Mesenchymal stem cell (in vitro differentiated cells and primary cell): ENCODE measurements around the gene PRKG1.
A peak's percentile ranks its signal among the peaks of the same experiment; 100 is the strongest.

Experiments
- DNase-seq: peaks from one replicate; pipeline ENCODE4 v3.0.0-alpha.2; 2013
- H2AFZ ChIP-seq: one replicate; pipeline ENCODE4 v1.6.1; 2013; ENCODE audit warnings: low read depth, mild to moderate bottlenecking, control low read depth, inconsistent platforms, low read length, moderate library complexity
- H2AK5ac ChIP-seq: 2 replicates; pipeline ENCODE4 v1.6.1; 2013; ENCODE audit warnings: low read length, moderate library complexity, mild to moderate bottlenecking, inconsistent platforms; ENCODE audit not compliant: severe bottlenecking
- H2BK120ac ChIP-seq: one replicate; pipeline ENCODE4 v1.6.1; 2013; ENCODE audit warnings: low read depth, mild to moderate bottlenecking, inconsistent platforms, low read length, moderate library complexity
- H2BK12ac ChIP-seq, 2 experiments: one replicate each; pipeline ENCODE4 v1.6.1; 2013; ENCODE audit warnings: inconsistent platforms in 2 of 2, low read length in 2 of 2, mild to moderate bottlenecking in 2 of 2, moderate library complexity in 2 of 2, control low read depth in 1 of 2
- H2BK15ac ChIP-seq: one replicate; pipeline ENCODE4 v1.6.1; 2013; ENCODE audit warnings: mild to moderate bottlenecking, low read depth, inconsistent platforms; ENCODE audit not compliant: poor library complexity, severe bottlenecking
- H2BK5ac ChIP-seq: 2 replicates; pipeline ENCODE4 v1.6.1; 2013; ENCODE audit warnings: low read depth, mild to moderate bottlenecking, low read length, control low read depth, inconsistent platforms; ENCODE audit not compliant: poor library complexity, severe bottlenecking
- H3K14ac ChIP-seq, 2 experiments: one replicate each; pipeline ENCODE4 v1.6.1; 2013; ENCODE audit warnings: inconsistent platforms in 2 of 2, low read length in 2 of 2, control low read depth in 1 of 2, mild to moderate bottlenecking in 1 of 2, moderate library complexity in 1 of 2
- H3K18ac ChIP-seq, 2 experiments: one replicate each; pipeline ENCODE4 v1.6.1; 2013; ENCODE audit warnings: inconsistent platforms in 2 of 2, low read length in 2 of 2, control low read depth in 1 of 2, low read depth in 1 of 2, mild to moderate bottlenecking in 1 of 2
- H3K23ac ChIP-seq, 2 experiments: one replicate each; pipeline ENCODE4 v1.6.1; 2013; ENCODE audit warnings: inconsistent platforms in 2 of 2, low read length in 2 of 2, mild to moderate bottlenecking in 2 of 2, moderate library complexity in 2 of 2, control low read depth in 1 of 2
- H3K27ac ChIP-seq: 2 replicates; pipeline ENCODE4 v1.5.1; 2013; ENCODE audit warnings: mild to moderate bottlenecking, moderate library complexity, low read length, control low read depth, inconsistent platforms; ENCODE audit not compliant: poor library complexity, severe bottlenecking
- H3K27me3 ChIP-seq, 2 experiments: 2 replicates each; pipeline versions ENCODE4 v1.6.1 to v1.7.0; 2013; ENCODE audit warnings: low read length in 2 of 2, mild to moderate bottlenecking in 2 of 2, moderate library complexity in 2 of 2, control low read depth in 1 of 2, inconsistent platforms in 1 of 2; ENCODE audit not compliant: control insufficient read depth in 1 of 2, insufficient read depth in 1 of 2
- H3K36me3 ChIP-seq, 2 experiments: 2 replicates each; pipeline versions ENCODE4 v1.6.1 to v1.7.0; 2013; ENCODE audit warnings: low read length in 2 of 2, control low read depth in 1 of 2, inconsistent platforms in 1 of 2, low read depth in 1 of 2, mild to moderate bottlenecking in 1 of 2; ENCODE audit not compliant: insufficient read depth in 2 of 2, control insufficient read depth in 1 of 2
- H3K4ac ChIP-seq, 2 experiments: one replicate each; pipeline ENCODE4 v1.6.1; 2013; ENCODE audit warnings: inconsistent platforms in 2 of 2, low read length in 2 of 2, mild to moderate bottlenecking in 2 of 2, moderate library complexity in 2 of 2, control low read depth in 1 of 2, low read depth in 1 of 2
- H3K4me1 ChIP-seq: 2 replicates; pipeline ENCODE4 v1.6.1; 2013; ENCODE audit warnings: low read depth, low read length, control low read depth; ENCODE audit not compliant: control insufficient read depth, insufficient read depth
- H3K4me2 ChIP-seq: 2 replicates; pipeline ENCODE4 v1.6.1; 2013; ENCODE audit warnings: low read length, mild to moderate bottlenecking, inconsistent platforms; ENCODE audit not compliant: poor library complexity, severe bottlenecking
- H3K4me3 ChIP-seq, 2 experiments: 2 replicates each; pipeline versions ENCODE4 v1.5.1 to v1.7.0; 2013; ENCODE audit warnings: low read length in 2 of 2, mild to moderate bottlenecking in 2 of 2, control low read depth in 1 of 2, low read depth in 1 of 2; ENCODE audit not compliant: insufficient read depth in 1 of 2
- H3K79me1 ChIP-seq: replicated peaks from 2 replicates; pipeline ENCODE4 v1.6.1; 2013; ENCODE audit warnings: mild to moderate bottlenecking, control low read depth, low read length, inconsistent platforms; ENCODE audit not compliant: poor library complexity, severe bottlenecking
- H3K9ac ChIP-seq: 2 replicates; pipeline ENCODE4 v1.7.0; 2013; ENCODE audit warnings: mild to moderate bottlenecking, low read length, moderate library complexity
- H3K9me3 ChIP-seq: 2 replicates; pipeline ENCODE4 v1.7.0; 2013; ENCODE audit warnings: mild to moderate bottlenecking, low read length; ENCODE audit not compliant: control insufficient read depth
- H4K8ac ChIP-seq: one replicate; pipeline ENCODE4 v1.6.1; 2013; ENCODE audit warnings: inconsistent platforms, mild to moderate bottlenecking, low read length, moderate library complexity
- H4K91ac ChIP-seq: one replicate; pipeline ENCODE4 v1.6.1; 2013; ENCODE audit warnings: mild to moderate bottlenecking, low read length, inconsistent platforms
- WGBS: methylation state at CpG from one replicate; pipeline ENCODE4 v1.1.7; 2013; ENCODE audit warnings: mixed read lengths; 5-methylcytosine and 5-hydroxymethylcytosine counted together

The PRKG1 gene

DNA sequence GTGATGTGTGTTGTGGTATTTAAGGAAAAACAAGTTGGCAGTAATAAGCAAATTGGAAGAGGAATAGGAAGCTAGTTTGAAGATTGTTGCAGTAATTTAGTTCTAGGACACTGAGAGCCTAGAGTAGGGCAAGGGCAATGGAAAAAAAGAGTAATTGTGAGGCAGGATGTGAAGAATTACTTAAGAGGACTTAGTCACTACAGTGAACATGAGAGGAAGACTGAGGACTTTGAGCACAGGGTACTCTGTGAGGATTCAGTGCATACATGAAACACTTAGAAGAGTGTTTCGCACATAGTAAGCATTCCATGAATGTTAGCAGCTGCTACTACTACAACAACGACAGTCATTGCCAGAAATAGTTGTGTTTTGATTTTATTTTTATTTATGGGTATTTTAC lies 1208.9 kb downstream of the PRKG1 start:
- H2BK120ac ChIP-seq: no peak overlapping the region
- no peak overlapping the region for H3K4ac ChIP-seq
- no peak overlapping the region for H4K8ac ChIP-seq
- no peak overlapping the region for H3K23ac ChIP-seq
- no peaks in the 10 kb centered on the region for H3K4me1 ChIP-seq
- no peak overlapping the region for H3K4me2 ChIP-seq
- no peak overlapping the region for H3K4me3 ChIP-seq
- H3K18ac ChIP-seq: no peak overlapping the region
- no peak overlapping the region for H3K14ac ChIP-seq
- peak; percentile 55 for DNase-seq
- no peak overlapping the region for H2BK15ac ChIP-seq
- 48% methylated on average over 2 of the region's 2 CpGs for WGBS
- H3K79me1 ChIP-seq: no peaks in the 10 kb centered on the region
- H2BK5ac ChIP-seq: no peak overlapping the region
- H3K36me3 ChIP-seq: peaks cover 0 to 37% of the 10 kb centered on the region in 2 experiments
- H2AK5ac ChIP-seq: no peak overlapping the region
- H3K27me3 ChIP-seq: no peaks in the 10 kb centered on the region
- H2AFZ ChIP-seq: no peak overlapping the region
- no peak overlapping the region for H3K9ac ChIP-seq
- no peak overlapping the region for H4K91ac ChIP-seq
- no peak overlapping the region for H2BK12ac ChIP-seq
- no peaks in the 10 kb centered on the region for H3K9me3 ChIP-seq
- no peak overlapping the region for H3K27ac ChIP-seq

DNA sequence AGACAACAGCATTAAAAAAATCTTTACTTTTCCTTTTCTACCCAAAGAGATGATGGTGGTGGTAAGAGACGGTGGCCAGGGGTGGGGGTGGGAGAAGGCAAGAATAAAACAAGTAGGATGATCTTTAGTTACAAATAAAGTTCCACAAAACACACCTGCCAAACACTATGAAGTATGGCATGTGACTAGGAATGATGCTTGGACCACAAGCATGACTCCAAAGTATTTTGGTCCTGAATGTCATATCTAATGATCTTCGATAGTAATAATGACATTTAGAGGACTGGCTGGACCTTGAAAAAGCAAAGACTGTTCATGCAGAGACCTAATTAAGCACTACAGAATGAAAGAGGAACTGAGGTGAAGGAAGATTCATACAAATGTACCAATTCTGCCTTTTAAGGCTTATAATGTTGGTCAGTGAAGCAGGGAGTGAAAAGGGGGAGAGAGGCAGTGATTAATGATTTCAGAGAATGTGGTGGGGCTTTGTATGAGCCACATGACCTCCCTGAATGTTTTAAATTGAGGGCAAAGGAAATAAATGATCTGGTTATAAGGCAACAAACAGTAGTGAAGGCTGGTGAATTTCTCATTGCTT lies 1210.2 kb downstream of the PRKG1 start:
- peaks cover 0 to 43% of the 10 kb centered on the region in 2 experiments for H3K36me3 ChIP-seq
- no peak overlapping the region for H4K8ac ChIP-seq
- no peak overlapping the region for H3K27ac ChIP-seq
- no peak overlapping the region for H2AK5ac ChIP-seq
- WGBS: 100% methylated on average over 1 of the region's 2 CpGs
- H2BK5ac ChIP-seq: peak overlapping the region; percentile 57
- H3K4me2 ChIP-seq: no peak overlapping the region
- H3K23ac ChIP-seq: no peak overlapping the region
- H3K14ac ChIP-seq: no peak overlapping the region
- no peak overlapping the region for H3K4me3 ChIP-seq
- H3K4ac ChIP-seq: no peak overlapping the region
- H3K9me3 ChIP-seq: no peaks in the 10 kb centered on the region
- H2BK15ac ChIP-seq: no peak overlapping the region
- no peak overlapping the region for H3K18ac ChIP-seq
- no peaks in the 10 kb centered on the region for H3K27me3 ChIP-seq
- no peak for DNase-seq
- no peak overlapping the region for H2BK12ac ChIP-seq
- no peak overlapping the region for H2BK120ac ChIP-seq
- no peak overlapping the region for H4K91ac ChIP-seq
- H3K9ac ChIP-seq: no peak overlapping the region
- H2AFZ ChIP-seq: no peak overlapping the region
- no peaks in the 10 kb centered on the region for H3K4me1 ChIP-seq
- no peaks in the 10 kb centered on the region for H3K79me1 ChIP-seq

DNA sequence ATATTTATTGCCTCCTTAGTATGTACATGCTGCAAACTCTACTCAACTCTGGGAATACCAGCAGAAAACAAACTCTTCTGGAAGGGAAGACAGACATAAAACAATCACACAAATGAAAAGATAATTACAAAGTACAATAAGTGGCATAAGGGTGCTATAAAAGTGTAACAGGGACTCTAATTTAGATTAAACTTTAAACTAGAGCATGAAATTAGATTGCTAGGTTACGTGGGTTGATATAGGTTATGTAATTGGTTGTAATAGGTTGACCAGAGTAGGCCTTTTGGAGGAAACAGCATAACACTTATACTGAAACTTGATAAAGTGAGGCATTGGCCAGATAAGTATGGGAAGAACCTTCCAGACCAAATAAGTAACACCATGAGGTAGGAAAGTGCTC lies 1213.6 kb downstream of the PRKG1 start:
- Histone ChIP-seq H3K36me3 (peaks cover 0 to 34% of the 10 kb centered on the region in 2 experiments), H3K23ac (no peak overlapping the region), H3K18ac (no peak overlapping the region), H3K14ac (no peak overlapping the region), H2BK12ac (no peak overlapping the region), H4K8ac (no peak overlapping the region), H3K4me1 (no peaks in the 10 kb centered on the region), H3K9me3 (no peaks in the 10 kb centered on the region), H3K4me2 (no peak overlapping the region), H3K4me3 (no peak overlapping the region), H2BK5ac (no peak overlapping the region), H3K27ac (no peak overlapping the region), H2AFZ (no peak overlapping the region), H3K4ac (no peak overlapping the region), H3K79me1 (no peaks in the 10 kb centered on the region), H3K9ac (no peak overlapping the region), H4K91ac (no peak overlapping the region), H2AK5ac (no peak overlapping the region), H2BK15ac (no peak overlapping the region), H3K27me3 (no peaks in the 10 kb centered on the region), H2BK120ac (no peak overlapping the region)
- DNase-seq: no peak
- 94% methylated on average over 1 of the region's 1 CpG for WGBS

DNA sequence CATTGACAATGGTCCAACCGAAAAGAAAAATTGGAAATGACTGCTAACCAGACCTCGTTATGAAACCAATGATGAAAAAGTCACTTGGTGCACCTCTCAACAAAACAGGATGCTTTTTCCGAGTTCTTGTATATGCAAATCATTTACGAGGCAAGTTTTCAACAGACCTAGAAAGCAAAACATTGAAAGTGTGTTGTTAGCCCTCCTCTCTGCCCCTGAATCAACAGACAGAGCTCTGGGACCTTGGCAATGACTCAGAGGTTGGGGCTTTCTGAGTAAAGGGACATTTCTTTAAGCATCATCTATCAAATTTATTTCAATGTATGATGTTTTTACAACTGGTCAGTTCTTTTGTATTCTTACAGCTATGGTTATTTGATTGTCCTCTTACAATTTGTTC lies 1223.5 kb downstream of the PRKG1 start:
- no peak overlapping the region for H3K4me2 ChIP-seq
- no peak overlapping the region for H2AFZ ChIP-seq
- H3K27ac ChIP-seq: no peak overlapping the region
- H2BK120ac ChIP-seq: no peak overlapping the region
- H4K91ac ChIP-seq: no peak overlapping the region
- H2BK5ac ChIP-seq: no peak overlapping the region
- H2BK15ac ChIP-seq: no peak overlapping the region
- no peaks in the 10 kb centered on the region for H3K4me1 ChIP-seq
- H4K8ac ChIP-seq: no peak overlapping the region
- H3K9ac ChIP-seq: no peak overlapping the region
- H3K36me3 ChIP-seq: peaks cover 0 to 14% of the 10 kb centered on the region in 2 experiments
- H3K4ac ChIP-seq: no peak overlapping the region
- no peaks in the 10 kb centered on the region for H3K79me1 ChIP-seq
- H3K18ac ChIP-seq: no peak overlapping the region
- no peak overlapping the region for H3K14ac ChIP-seq
- no peak overlapping the region for H2BK12ac ChIP-seq
- no peak overlapping the region for H3K23ac ChIP-seq
- H3K4me3 ChIP-seq: no peak overlapping the region
- H3K9me3 ChIP-seq: no peaks in the 10 kb centered on the region
- H3K27me3 ChIP-seq: no peaks in the 10 kb centered on the region
- no peak overlapping the region for H2AK5ac ChIP-seq
- WGBS: 87% methylated on average over 4 of the region's 4 CpGs
- no peak for DNase-seq
